IMR-90 (cell line): ENCODE results near the gene ZC3H7B. TPM values are rescaled to one million over a fixed set of nuclear protein-coding genes. Genes with fewer than 3 reads are reported as not detected.
A peak's percentile ranks its signal among the peaks of the same experiment; 100 is the strongest.

Experiments used
- ATAC-seq: fragments of 200-7000 bp; cut with Tn5 transposase; 2 replicates; pipeline ENCODE4 v1.9.1; 2020; ENCODE audit warnings: low read depth, mild to moderate bottlenecking, moderate library complexity
- BruUV-seq: library from RNA; stranded (reverse); fragments of 400-500 nt; replicated peaks from 2 replicates; lab custom pipeline; 2021; lab: Mats Ljungman, UMichigan
- CTCF ChIA-PET: fragments of 300-600 bp; formaldehyde crosslinking; extraction: SDS; loops from one replicate; lab custom pipeline; 2021; ENCODE audit warnings: antibody characterized with exemption; lab: Yijun Ruan, JAX
- POLR2A ChIA-PET: fragments of 300-600 bp; sonication (Branson Sonifier 250); formaldehyde crosslinking; loops from one replicate; lab custom pipeline; 2022; ENCODE audit warnings: antibody characterized with exemption; ENCODE audit not compliant: unreplicated experiment; lab: Charles Lee
- DNase-seq: peaks from one replicate; pipeline ENCODE4 v3.0.0; 2013
- H2AFZ ChIP-seq: replicated peaks from 2 replicates; pipeline ENCODE3; 2013; ENCODE audit warnings: low read length, mild to moderate bottlenecking; ENCODE audit not compliant: poor library complexity
- H2AK5ac ChIP-seq: 2 replicates; pipeline ENCODE4 v1.6.1; 2013; ENCODE audit warnings: low read depth, low read length, inconsistent platforms
- H2AK9ac ChIP-seq: replicated peaks from 2 replicates; pipeline ENCODE3; 2013; ENCODE audit warnings: mild to moderate bottlenecking, low read depth, low read length, moderate library complexity; ENCODE audit not compliant: poor library complexity
- H2BK120ac ChIP-seq: 2 replicates; pipeline ENCODE4 v1.6.1; 2013; ENCODE audit warnings: low read depth, low read length, inconsistent platforms
- H2BK15ac ChIP-seq: 3 replicates; pipeline ENCODE4 v1.6.1; 2013; ENCODE audit warnings: low read depth, low read length, inconsistent platforms
- H2BK20ac ChIP-seq: 2 replicates; pipeline ENCODE4 v1.6.1; 2013; ENCODE audit warnings: low read depth, mild to moderate bottlenecking, inconsistent platforms, low read length, moderate library complexity
- H2BK5ac ChIP-seq: 2 replicates; pipeline ENCODE4 v1.6.1; 2013; ENCODE audit warnings: mild to moderate bottlenecking, low read depth, low read length, inconsistent platforms; ENCODE audit not compliant: poor library complexity, severe bottlenecking
- H3K14ac ChIP-seq: replicated peaks from 2 replicates; pipeline ENCODE4 v1.6.1; 2013; ENCODE audit warnings: low read depth, low read length, inconsistent platforms
- H3K18ac ChIP-seq: 2 replicates; pipeline ENCODE4 v1.6.1; 2013; ENCODE audit warnings: low read depth, low read length, control low read depth
- H3K23ac ChIP-seq: 2 replicates; pipeline ENCODE4 v1.6.1; 2013; ENCODE audit warnings: low read depth, low read length, inconsistent platforms
- H3K27ac ChIP-seq: 2 replicates; pipeline ENCODE4 v1.5.1; 2013; ENCODE audit warnings: mild to moderate bottlenecking, control low read depth, low read length; ENCODE audit not compliant: insufficient read depth
- H3K27me3 ChIP-seq: 2 replicates; pipeline ENCODE4 v1.6.1; 2013; ENCODE audit warnings: low read length; ENCODE audit not compliant: control insufficient read depth, insufficient read depth
- H3K36me3 ChIP-seq: 2 replicates; pipeline ENCODE4 v1.6.1; 2013; ENCODE audit warnings: low read length, mixed read lengths; ENCODE audit not compliant: control insufficient read depth, insufficient read depth
- H3K4ac ChIP-seq: 2 replicates; pipeline ENCODE4 v1.6.1; 2013; ENCODE audit warnings: low read depth, low read length, inconsistent platforms
- H3K4me1 ChIP-seq: 2 replicates; pipeline ENCODE4 v1.6.1; 2013; ENCODE audit warnings: low read length, mixed read lengths; ENCODE audit not compliant: control insufficient read depth, insufficient read depth
- H3K4me2 ChIP-seq: 2 replicates; pipeline ENCODE4 v1.6.1; 2013; ENCODE audit warnings: low read depth, mild to moderate bottlenecking, control low read depth, low read length, moderate library complexity
- H3K4me3 ChIP-seq: 2 replicates; pipeline ENCODE4 v1.5.1; 2013; ENCODE audit warnings: low read depth, mild to moderate bottlenecking, control low read depth, low read length, moderate library complexity; ENCODE audit not compliant: insufficient read depth
- H3K56ac ChIP-seq: 2 replicates; pipeline ENCODE4 v1.6.1; 2013; ENCODE audit warnings: low read length, inconsistent platforms; ENCODE audit not compliant: insufficient read depth; ENCODE audit errors: extremely low read depth
- H3K79me1 ChIP-seq, 2 experiments: 2 replicates each; pipeline ENCODE4 v1.6.1; 2013; ENCODE audit warnings: low read length in 2 of 2, inconsistent platforms in 1 of 2, low read depth in 1 of 2
- H3K9ac ChIP-seq: 2 replicates; pipeline ENCODE4 v1.6.1; 2013; ENCODE audit warnings: low read depth, low read length, control low read depth
- H3K9me1 ChIP-seq: 2 replicates; pipeline ENCODE4 v1.6.1; 2013; ENCODE audit warnings: low read length, inconsistent platforms; ENCODE audit not compliant: insufficient read depth
- H3K9me3 ChIP-seq: 2 replicates; pipeline ENCODE4 v1.6.1; 2013; ENCODE audit warnings: low read length; ENCODE audit not compliant: control insufficient read depth, insufficient read depth
- H4K20me1 ChIP-seq: 2 replicates; pipeline ENCODE4 v1.6.1; 2013; ENCODE audit warnings: low read length, inconsistent platforms; ENCODE audit not compliant: insufficient read depth
- H4K5ac ChIP-seq: 2 replicates; pipeline ENCODE4 v1.6.1; 2013; ENCODE audit warnings: mild to moderate bottlenecking, low read depth, low read length, control low read depth
- H4K8ac ChIP-seq, 2 experiments: 2 replicates each; pipeline ENCODE4 v1.6.1; 2013; ENCODE audit warnings: low read depth in 2 of 2, low read length in 2 of 2, control low read depth in 1 of 2, inconsistent platforms in 1 of 2
- H4K91ac ChIP-seq: 2 replicates; pipeline ENCODE4 v1.6.1; 2013; ENCODE audit warnings: low read depth, low read length, inconsistent platforms; ENCODE audit not compliant: insufficient read depth
- CEBPB ChIP-seq: IDR thresholded peaks from 2 replicates; pipeline ENCODE4 v1.6.1; 2012; ENCODE audit warnings: low read depth, low read length, improper control_type of control experiment
- FOS ChIP-seq: fragments of 150-350 bp; IDR thresholded peaks from 2 replicates; pipeline ENCODE4 v1.6.1; 2016; ENCODE audit warnings: low read depth, low read length
- MXI1 ChIP-seq: IDR thresholded peaks from 2 replicates; pipeline ENCODE4 v1.6.1; 2012; ENCODE audit warnings: low read depth, mild to moderate bottlenecking, low read length, moderate library complexity, borderline replicate concordance
- SMC3 ChIP-seq: fragments of 150-350 bp; IDR thresholded peaks from 2 replicates; pipeline ENCODE4 v1.6.1; 2016; ENCODE audit warnings: low read depth, mild to moderate bottlenecking, antibody characterized with exemption, low read length, moderate library complexity
- WGBS, 2 experiments: methylation state at CpG; one replicate each; pipeline versions ENCODE4 v1.1.5 to v1.1.7; 2013; ENCODE audit warnings: missing lambda C conversion rate in 2 of 2; ENCODE audit not compliant: insufficient read length in 1 of 2; ENCODE audit errors: extremely low coverage in 2 of 2; 5-methylcytosine and 5-hydroxymethylcytosine counted together
- dilution Hi-C: fragments of 300-500 bp; cut with HindIII; formaldehyde crosslinking; loops from one replicate; pipeline ENCODE4 v1.14.3; 2018; ENCODE audit warnings: low sequenced_read_pairs; ENCODE audit not compliant: unreplicated experiment
- in situ Hi-C: fragments of 300-500 bp; cut with MboI; formaldehyde crosslinking; loops from 3 replicates; pipeline ENCODE4 v1.14.3; 2019; ENCODE audit warnings: low sequenced_read_pairs, inconsistent platforms, mixed read lengths
- intact Hi-C: fragments of 100-400 bp; cut with micrococcal nuclease; formaldehyde crosslinking; loops from 2 replicates; pipeline ENCODE4 v1.10.0; 2022
- polyA plus RNA-seq, 3 experiments: library from polyadenylated mRNA; depleted of rRNA; stranded (reverse); fragments of >200 nt; gene quantifications; 2 replicates each; pipeline ENCODE4 v1.2.3, GENCODE V29; 2012; ENCODE audit warnings: low replicate concordance in 1 of 3
- total RNA-seq: library from RNA; depleted of rRNA; stranded (reverse); fragments of >200 nt; gene quantifications from 2 replicates; pipeline ENCODE4 v1.2.3, GENCODE V29; 2012

Gene ZC3H7B
- total and polyA plus RNA-seq, 2 of the 4 experiments (the other 2 are of a cell fraction): 37.6 to 72.3 TPM

- H3K9me1 ChIP-seq: peaks cover 8% of the 10 kb centered on the region
- no TSS peak for BruUV-seq
- ChIA-PET POLR2A (no interaction called here), CTCF (interaction anchor here (0.6 to 0.7 kb wide), 2 partner anchors 63 to 1244 kb away, joined by 3 read pairs; no protein-coding TSS in a partner anchor)
- ATAC-seq (peak; percentile 4), DNase-seq (peak; percentile 88)
- H2AK9ac ChIP-seq: peak overlapping the region; percentile 99
- peak overlapping the region; percentile 32 for H3K4me2 ChIP-seq
- no peaks in the 10 kb centered on the region for H3K9me3 ChIP-seq
- H3K27ac ChIP-seq: peak overlapping the region; percentile 98
- H4K5ac ChIP-seq: peak overlapping the region; percentile 94
- dilution Hi-C loops (no loop called here), in situ Hi-C loops (no loop called here), intact Hi-C loops (no loop called here)
- H3K9ac ChIP-seq: peak overlapping the region; percentile 87
- H2AK5ac ChIP-seq: peak overlapping the region; percentile 100
- H3K4me1 ChIP-seq: peaks cover 26% of the 10 kb centered on the region
- peak overlapping the region; percentile 96 to 100 for H4K8ac ChIP-seq
- H2BK15ac ChIP-seq: peak overlapping the region; percentile 100
- peak overlapping the region; percentile 100 for H3K14ac ChIP-seq
- 33% methylated on average over 3 of the region's 9 CpGs; no CpG with 5 or more reads in 1 of the 2 experiments for WGBS, 2 experiments
- TF ChIP-seq SMC3 (no peak), MXI1 (no peak), CEBPB (peak; percentile 24; the same call in 1 of the 2 replicates), FOS (peak; percentile 83)
- peak overlapping the region; percentile 100 for H3K56ac ChIP-seq
- peak overlapping the region; percentile 100 for H3K23ac ChIP-seq
- H2BK5ac ChIP-seq: peak overlapping the region; percentile 99
- H2AFZ ChIP-seq: peak overlapping the region; percentile 65
- H3K4ac ChIP-seq: peak overlapping the region; percentile 100
- H4K91ac ChIP-seq: peak overlapping the region; percentile 100
- no peaks in the 10 kb centered on the region for H3K27me3 ChIP-seq
- peaks cover 7 to 53% of the 10 kb centered on the region in 2 experiments; a peak in 3 of 4 replicates for H3K79me1 ChIP-seq
- H2BK20ac ChIP-seq: peak overlapping the region; percentile 100
- H4K20me1 ChIP-seq: peaks cover 4% of the 10 kb centered on the region; the same call in 1 of the 2 replicates
- peak overlapping the region; percentile 100 for H2BK120ac ChIP-seq
- H3K18ac ChIP-seq: peak overlapping the region; percentile 92
- H3K4me3 ChIP-seq: no peak overlapping the region
- peaks cover 11% of the 10 kb centered on the region for H3K36me3 ChIP-seq
Observed at GRCh38 chr22:41288245-41288946, 12.9 kb upstream of the ZC3H7B start.
